DND-41 (cell line): Measurements from ENCODE around the gene EPB41L5.
"Not testable (repeated sequence)": the region's sequence is repeated elsewhere in the genome, so short reads cannot be mapped to it uniquely, and the experiment has no call there.

Experiments
- ATAC-seq: fragments of 200-7000 bp; cut with Tn5 transposase; 3 replicates; pipeline ENCODE4 v1.9.1; 2021; ENCODE audit warnings: low read depth; ENCODE audit not compliant: insufficient read depth
- DNase-seq: peaks from one replicate; pipeline ENCODE4 v3.0.0-alpha.2; 2020
- H2AFZ ChIP-seq: 2 replicates; pipeline ENCODE4 v1.6.0; 2012; ENCODE audit warnings: low read depth, low read length
- H3K27ac ChIP-seq: 2 replicates; pipeline ENCODE4 v1.5.1; 2012; ENCODE audit warnings: low read length, inconsistent platforms
- H3K27me3 ChIP-seq: fragments of 200-600 bp; sonication (generic); 2 replicates; pipeline ENCODE4 v1.6.0; 2012; ENCODE audit warnings: low read length, mild to moderate bottlenecking, inconsistent platforms; ENCODE audit not compliant: insufficient read depth, poor library complexity
- H3K36me3 ChIP-seq: 2 replicates; pipeline ENCODE4 v1.5.1; 2012; ENCODE audit warnings: low read length, inconsistent platforms; ENCODE audit not compliant: insufficient read depth
- H3K4me1 ChIP-seq: 2 replicates; pipeline ENCODE4 v1.5.1; 2012; ENCODE audit warnings: mild to moderate bottlenecking, low read length; ENCODE audit not compliant: insufficient read depth
- H3K4me2 ChIP-seq: 2 replicates; pipeline ENCODE4 v1.6.0; 2012; ENCODE audit warnings: mild to moderate bottlenecking, moderate library complexity, low read length, inconsistent platforms; ENCODE audit not compliant: insufficient read depth
- H3K4me3 ChIP-seq, 2 experiments: fragments of 200-600 bp in 1 of 2; shearing (Covaris generic) in 1 of 2; 2 replicates each; pipeline ENCODE4 v1.5.1; 2012 to 2016; ENCODE audit warnings: inconsistent platforms in 2 of 2, low read length in 2 of 2, mild to moderate bottlenecking in 2 of 2, low read depth in 1 of 2, moderate library complexity in 1 of 2
- H3K79me2 ChIP-seq: 2 replicates; pipeline ENCODE4 v1.6.0; 2012; ENCODE audit warnings: low read length, inconsistent platforms; ENCODE audit not compliant: insufficient read depth
- H3K9ac ChIP-seq: 2 replicates; pipeline ENCODE4 v1.6.0; 2012; ENCODE audit warnings: low read depth, mild to moderate bottlenecking, inconsistent platforms, low read length, moderate library complexity
- H3K9me3 ChIP-seq: 2 replicates; pipeline ENCODE4 v1.5.1; 2012; ENCODE audit warnings: low read length, moderate library complexity, mild to moderate bottlenecking, inconsistent platforms; ENCODE audit not compliant: insufficient read depth, severe bottlenecking
- H4K20me1 ChIP-seq: 2 replicates; pipeline ENCODE4 v1.6.0; 2012; ENCODE audit warnings: low read length; ENCODE audit not compliant: insufficient read depth
- CTCF ChIP-seq: IDR thresholded peaks from 2 replicates; pipeline ENCODE4 v1.5.1; 2012; ENCODE audit warnings: borderline replicate concordance, low read length, moderate library complexity, mild to moderate bottlenecking; ENCODE audit not compliant: poor library complexity, severe bottlenecking; ENCODE audit errors: extremely low read depth
- EZH2 ChIP-seq: IDR thresholded peaks from 3 replicates; pipeline ENCODE4 v1.6.1; 2012; ENCODE audit warnings: borderline replicate concordance, low read depth, mild to moderate bottlenecking, moderate library complexity, low read length, inconsistent platforms; ENCODE audit not compliant: severe bottlenecking

Gene EPB41L5

GRCh38 chr2:120134263-120134662 is 121.4 kb downstream of the EPB41L5 start:
- no peak overlapping the region for H3K27ac ChIP-seq
- H3K27me3 ChIP-seq: no peaks in the 10 kb centered on the region
- no peak for DNase-seq
- no peak overlapping the region for H2AFZ ChIP-seq
- no peak overlapping the region for H3K4me2 ChIP-seq
- ATAC-seq: no peak
- TF ChIP-seq CTCF (no peak), EZH2 (no peak)
- no peaks in the 10 kb centered on the region for H4K20me1 ChIP-seq
- H3K9ac ChIP-seq: no peak overlapping the region
- no peak overlapping the region for H3K4me3 ChIP-seq
- peaks cover 35% of the 10 kb centered on the region for H3K36me3 ChIP-seq
- no peaks in the 10 kb centered on the region for H3K79me2 ChIP-seq
- H3K4me1 ChIP-seq: no peaks in the 10 kb centered on the region
- peaks cover 7% of the 10 kb centered on the region for H3K9me3 ChIP-seq

- H3K9me3 ChIP-seq, H3K4me3 ChIP-seq, H4K20me1 ChIP-seq, H2AFZ ChIP-seq, ATAC-seq, H3K79me2 ChIP-seq, H3K4me1 ChIP-seq, H3K27me3 ChIP-seq, DNase-seq, H3K9ac ChIP-seq, H3K4me2 ChIP-seq, H3K27ac ChIP-seq: not testable (repeated sequence)
- peaks cover 35% of the 10 kb centered on the region for H3K36me3 ChIP-seq
Measured at GRCh38 chr2:120135013-120135412, 122.1 kb downstream of the EPB41L5 start.

GRCh38 chr2:120140866-120141265 is 128.0 kb downstream of the EPB41L5 start:
- Histone ChIP-seq H3K9me3 (no peaks in the 10 kb centered on the region), H2AFZ (no peak overlapping the region), H3K4me1 (no peaks in the 10 kb centered on the region), H3K27ac (no peak overlapping the region), H3K27me3 (no peaks in the 10 kb centered on the region), H4K20me1 (no peaks in the 10 kb centered on the region), H3K4me2 (no peak overlapping the region), H3K79me2 (no peaks in the 10 kb centered on the region), H3K4me3 (no peak overlapping the region), H3K9ac (no peak overlapping the region), H3K36me3 (no peaks in the 10 kb centered on the region; the same call in 1 of the 2 replicates)
- ATAC-seq: no peak
- no peak for DNase-seq
- no peak for TF ChIP-seq CTCF
- no peak for TF ChIP-seq EZH2

GRCh38 chr2:120141300-120142069 is 128.6 kb downstream of the EPB41L5 start:
- H3K4me2 ChIP-seq: no peak overlapping the region
- H3K4me3 ChIP-seq: no peak overlapping the region
- no peak overlapping the region for H3K9ac ChIP-seq
- no peaks in the 10 kb centered on the region for H3K9me3 ChIP-seq
- H3K79me2 ChIP-seq: no peaks in the 10 kb centered on the region
- H3K4me1 ChIP-seq: no peaks in the 10 kb centered on the region
- no peak for TF ChIP-seq CTCF
- no peak for TF ChIP-seq EZH2
- H3K36me3 ChIP-seq: no peaks in the 10 kb centered on the region; the same call in 1 of the 2 replicates
- DNase-seq (no peak), ATAC-seq (no peak)
- no peak overlapping the region for H2AFZ ChIP-seq
- H4K20me1 ChIP-seq: no peaks in the 10 kb centered on the region
- H3K27me3 ChIP-seq: no peaks in the 10 kb centered on the region
- no peak overlapping the region for H3K27ac ChIP-seq
